OCI-LY7 (cell line): Measurements from ENCODE around the gene SAMD15. TPM values are rescaled to one million over a fixed set of nuclear protein-coding genes. Genes with fewer than 3 reads are reported as not detected.

Experiments
- BruUV-seq: library from RNA; stranded (reverse); fragments of 400-500 nt; replicated peaks from 2 replicates; lab custom pipeline; 2021; lab: Mats Ljungman, UMichigan
- CTCF ChIA-PET: fragments of 300-600 bp; sonication (Branson Sonifier 250); formaldehyde crosslinking; loops from one replicate; lab custom pipeline; 2022; ENCODE audit warnings: antibody characterized with exemption; ENCODE audit not compliant: unreplicated experiment; lab: Charles Lee
- POLR2A ChIA-PET: fragments of 300-600 bp; sonication (Branson Sonifier 250); formaldehyde crosslinking; loops from one replicate; lab custom pipeline; 2022; ENCODE audit warnings: antibody characterized with exemption; lab: Charles Lee
- DNase-seq: peaks from one replicate; pipeline ENCODE4 v3.0.0-alpha.2; 2015; ENCODE audit warnings: low spot score
- H2AFZ ChIP-seq: fragments of 200-600 bp; sonication (generic), shearing (Covaris generic); 2 replicates; pipeline ENCODE4 v1.6.1; 2014; ENCODE audit warnings: mild to moderate bottlenecking, antibody characterized with exemption, low read length, moderate library complexity
- H3K27ac ChIP-seq: fragments of 200-600 bp; sonication (generic); 2 replicates; pipeline ENCODE4 v1.5.1; 2014; ENCODE audit warnings: mixed run types, low read depth, mild to moderate bottlenecking, moderate library complexity, low read length, inconsistent platforms; ENCODE audit not compliant: poor library complexity, severe bottlenecking
- H3K36me3 ChIP-seq: fragments of 200-600 bp; sonication (generic); 2 replicates; pipeline ENCODE4 v1.6.1; 2014; ENCODE audit warnings: mild to moderate bottlenecking, antibody characterized with exemption, low read length, moderate library complexity, mixed read lengths; ENCODE audit not compliant: insufficient read depth
- H3K4me1 ChIP-seq: fragments of 200-600 bp; sonication (generic); 2 replicates; pipeline ENCODE4 v1.5.1; 2014; ENCODE audit warnings: mild to moderate bottlenecking, low read length; ENCODE audit not compliant: insufficient read depth, poor library complexity, severe bottlenecking
- H3K4me2 ChIP-seq: fragments of 200-600 bp; sonication (generic); 2 replicates; pipeline ENCODE4 v1.6.1; 2014; ENCODE audit warnings: mild to moderate bottlenecking, low read length
- H3K4me3 ChIP-seq: fragments of 200-600 bp; sonication (generic); 2 replicates; pipeline ENCODE4 v1.5.1; 2014; ENCODE audit warnings: mild to moderate bottlenecking, low read depth, low read length; ENCODE audit not compliant: poor library complexity, severe bottlenecking
- H3K79me2 ChIP-seq: fragments of 200-600 bp; sonication (generic); 2 replicates; pipeline ENCODE4 v1.6.1; 2016; ENCODE audit warnings: low read depth, mild to moderate bottlenecking, low read length, moderate library complexity, mixed read lengths; ENCODE audit not compliant: insufficient read depth
- H3K9me2 ChIP-seq: fragments of 200-600 bp; sonication (generic); 2 replicates; pipeline ENCODE4 v1.6.1; 2016; ENCODE audit warnings: mild to moderate bottlenecking, low read length, mixed read lengths; ENCODE audit not compliant: insufficient read depth
- H3K9me3 ChIP-seq: fragments of 200-600 bp; sonication (generic); 2 replicates; pipeline ENCODE4 v1.6.1; 2014; ENCODE audit warnings: mild to moderate bottlenecking, mixed run types, low read length, mixed read lengths
- H4K20me1 ChIP-seq: fragments of 200-600 bp; sonication (generic); 2 replicates; pipeline ENCODE4 v1.6.1; 2014; ENCODE audit warnings: mild to moderate bottlenecking, antibody characterized with exemption, low read length, moderate library complexity, mixed read lengths; ENCODE audit not compliant: insufficient read depth
- EZH2phosphoT487 ChIP-seq: fragments of 200-600 bp; sonication (generic); IDR thresholded peaks from 2 replicates; pipeline ENCODE4 v1.6.1; 2018; ENCODE audit warnings: low read depth, borderline replicate concordance, mild to moderate bottlenecking, mixed run types, antibody characterized with exemption, low read length, moderate library complexity, mixed read lengths
- intact Hi-C: fragments of 100-400 bp; cut with micrococcal nuclease; formaldehyde crosslinking; loops from one replicate; pipeline ENCODE4 v1.10.0; 2022; ENCODE audit not compliant: unreplicated experiment
- total RNA-seq, 2 experiments: library from RNA; depleted of rRNA in 1 of 2; stranded (reverse); fragments of >200 nt in 1 of 2; shearing (Covaris generic) in 1 of 2; gene quantifications; 2 replicates each; pipeline ENCODE4 v1.2.3, GENCODE V29; 2014 to 2022
- TF ChIP-seq, protein P1 (sequence below): fragments of 200-600 bp; sonication (generic); conservative IDR thresholded peaks from 2 replicates; pipeline ENCODE4 v1.5.1; 2014; ENCODE audit warnings: mild to moderate bottlenecking, antibody characterized with exemption, low read length, moderate library complexity, mixed read lengths

Gene SAMD15
- total RNA-seq, 2 experiments from 2014 or later: 1.1 to 2.0 TPM

DNA sequence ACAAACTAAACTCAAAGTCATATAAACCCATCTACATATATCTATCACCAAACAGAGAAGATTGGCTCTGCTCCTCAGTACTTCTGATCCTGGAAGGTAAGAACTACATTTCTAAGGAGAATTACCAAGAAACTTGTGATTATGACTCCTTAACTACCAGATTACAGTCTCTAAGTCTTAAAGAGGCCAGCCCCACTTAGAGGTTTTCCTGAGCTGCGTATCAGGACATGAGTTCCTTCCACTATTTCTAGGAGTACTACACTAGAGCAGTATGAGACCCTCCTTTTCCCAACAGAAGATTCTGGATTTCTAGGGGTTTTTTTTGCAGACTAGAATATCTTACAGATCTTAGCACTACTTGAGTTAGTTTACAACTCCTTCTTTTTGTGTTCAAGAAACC lies 46.2 kb downstream of the SAMD15 start, which contains the start of gene NOXRED1:
NOXRED1 (minus strand) TSS at position 101 of the 400 bp plus-strand sequence. CDS start 634 bp downstream, outside the sequence.
- ChIA-PET POLR2A (no interaction called here), CTCF (no interaction called here)
- H3K27ac ChIP-seq: no peak within 1 kb of the TSS
- intact Hi-C loops: no loop called here
- H3K4me3 ChIP-seq: no peak within 1 kb of the TSS
- H2AFZ ChIP-seq: no peak within 1 kb of the TSS
- peaks cover 13% of the 10 kb centered on the region; the same call in 1 of the 2 replicates for H3K9me3 ChIP-seq
- no TSS peak for BruUV-seq
- H3K36me3 ChIP-seq: peaks cover 79% of the 10 kb centered on the region
- H4K20me1 ChIP-seq: no peaks in the 10 kb centered on the region
- H3K79me2 ChIP-seq: no peaks in the 10 kb centered on the region
- no peak for TF ChIP-seq EZH2phosphoT487
- TF ChIP-seq, protein P1, sequence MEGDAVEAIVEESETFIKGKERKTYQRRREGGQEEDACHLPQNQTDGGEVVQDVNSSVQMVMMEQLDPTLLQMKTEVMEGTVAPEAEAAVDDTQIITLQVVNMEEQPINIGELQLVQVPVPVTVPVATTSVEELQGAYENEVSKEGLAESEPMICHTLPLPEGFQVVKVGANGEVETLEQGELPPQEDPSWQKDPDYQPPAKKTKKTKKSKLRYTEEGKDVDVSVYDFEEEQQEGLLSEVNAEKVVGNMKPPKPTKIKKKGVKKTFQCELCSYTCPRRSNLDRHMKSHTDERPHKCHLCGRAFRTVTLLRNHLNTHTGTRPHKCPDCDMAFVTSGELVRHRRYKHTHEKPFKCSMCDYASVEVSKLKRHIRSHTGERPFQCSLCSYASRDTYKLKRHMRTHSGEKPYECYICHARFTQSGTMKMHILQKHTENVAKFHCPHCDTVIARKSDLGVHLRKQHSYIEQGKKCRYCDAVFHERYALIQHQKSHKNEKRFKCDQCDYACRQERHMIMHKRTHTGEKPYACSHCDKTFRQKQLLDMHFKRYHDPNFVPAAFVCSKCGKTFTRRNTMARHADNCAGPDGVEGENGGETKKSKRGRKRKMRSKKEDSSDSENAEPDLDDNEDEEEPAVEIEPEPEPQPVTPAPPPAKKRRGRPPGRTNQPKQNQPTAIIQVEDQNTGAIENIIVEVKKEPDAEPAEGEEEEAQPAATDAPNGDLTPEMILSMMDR: no peak
- no peaks in the 10 kb centered on the region for H3K4me1 ChIP-seq
- DNase-seq: no peak
- H3K4me2 ChIP-seq: no peak within 1 kb of the TSS
- no peaks in the 10 kb centered on the region for H3K9me2 ChIP-seq

DNA sequence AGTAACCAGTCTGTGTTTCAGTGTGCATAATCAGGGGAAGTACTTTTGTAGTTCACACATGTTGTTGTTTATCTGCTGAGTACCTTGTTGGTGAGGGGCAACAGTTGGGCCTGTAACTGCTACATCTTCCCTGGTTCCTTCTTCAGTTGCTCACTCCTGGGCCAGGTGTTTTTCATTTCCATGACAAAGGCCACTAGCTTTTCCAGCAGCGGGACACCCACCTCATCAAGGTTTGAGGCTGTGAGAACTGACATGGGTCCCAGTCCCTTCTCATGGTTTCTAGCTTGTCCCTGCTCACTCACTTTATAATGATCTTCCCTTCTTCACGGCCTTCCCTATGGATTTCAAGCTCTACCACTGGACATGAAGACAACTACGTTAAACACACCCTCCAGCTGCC lies 47.7 kb downstream of the SAMD15 start:
- Histone ChIP-seq H3K9me3 (peaks cover 9% of the 10 kb centered on the region; the same call in 1 of the 2 replicates), H3K4me1 (no peaks in the 10 kb centered on the region), H3K4me3 (no peak overlapping the region), H3K79me2 (no peaks in the 10 kb centered on the region), H3K27ac (no peak overlapping the region), H4K20me1 (no peaks in the 10 kb centered on the region), H3K9me2 (no peaks in the 10 kb centered on the region), H3K4me2 (no peak overlapping the region), H3K36me3 (peaks cover 90% of the 10 kb centered on the region), H2AFZ (no peak overlapping the region)
- no peak for DNase-seq
- TF ChIP-seq, protein P1: no peak
- TF ChIP-seq EZH2phosphoT487: no peak
- intact Hi-C loops: no loop called here
- ChIA-PET CTCF (no interaction called here), POLR2A (no interaction called here)
- BruUV-seq: no TSS peak

DNA sequence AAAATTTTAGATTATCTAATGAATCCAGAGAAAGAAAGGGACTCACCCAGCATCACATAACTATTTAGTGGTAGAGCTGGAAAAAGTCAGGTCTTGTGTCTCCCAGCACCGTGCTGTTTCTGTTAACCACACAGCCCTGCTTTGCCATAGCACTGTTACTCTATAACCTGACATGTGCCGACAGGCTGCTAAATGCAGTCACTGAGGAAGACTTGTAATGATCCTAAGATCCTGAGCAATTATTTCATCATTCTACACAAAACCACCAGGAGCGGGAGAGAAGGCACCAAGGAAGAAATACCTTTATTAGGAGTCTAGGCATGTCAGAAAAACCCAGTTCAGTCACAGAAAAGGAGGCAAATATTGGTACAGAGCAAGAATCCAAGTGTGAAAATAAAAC lies 49.2 kb downstream of the SAMD15 start:
- H3K4me1 ChIP-seq: no peaks in the 10 kb centered on the region
- H2AFZ ChIP-seq: no peak overlapping the region
- no peak for DNase-seq
- ChIA-PET POLR2A (interaction anchor here (1.7 kb wide), 1 partner anchor 11 kb away, joined by 7 read pairs; no protein-coding TSS in a partner anchor), CTCF (no interaction called here)
- no peak overlapping the region for H3K4me2 ChIP-seq
- TF ChIP-seq EZH2phosphoT487: no peak
- TF ChIP-seq, protein P1: no peak
- no peaks in the 10 kb centered on the region for H3K9me2 ChIP-seq
- H3K9me3 ChIP-seq: no peaks in the 10 kb centered on the region
- no peaks in the 10 kb centered on the region for H4K20me1 ChIP-seq
- no TSS peak for BruUV-seq
- intact Hi-C loops: no loop called here
- no peak overlapping the region for H3K4me3 ChIP-seq
- no peak overlapping the region for H3K27ac ChIP-seq
- H3K79me2 ChIP-seq: no peaks in the 10 kb centered on the region
- peaks cover 89% of the 10 kb centered on the region for H3K36me3 ChIP-seq
